LNCAP (cell line): Measurements from ENCODE around the gene LYZL6.

Experiments
- TF ChIP-seq, protein P1 (sequence below): fragments of 450-650 bp; IDR thresholded peaks from 2 replicates; pipeline ENCODE4 v1.5.1; 2017; ENCODE audit warnings: mild to moderate bottlenecking

LYZL6 gene

GRCh38 chr17:35923609-35924114, 19.9 kb downstream of the LYZL6 start:
- TF ChIP-seq, protein P1, sequence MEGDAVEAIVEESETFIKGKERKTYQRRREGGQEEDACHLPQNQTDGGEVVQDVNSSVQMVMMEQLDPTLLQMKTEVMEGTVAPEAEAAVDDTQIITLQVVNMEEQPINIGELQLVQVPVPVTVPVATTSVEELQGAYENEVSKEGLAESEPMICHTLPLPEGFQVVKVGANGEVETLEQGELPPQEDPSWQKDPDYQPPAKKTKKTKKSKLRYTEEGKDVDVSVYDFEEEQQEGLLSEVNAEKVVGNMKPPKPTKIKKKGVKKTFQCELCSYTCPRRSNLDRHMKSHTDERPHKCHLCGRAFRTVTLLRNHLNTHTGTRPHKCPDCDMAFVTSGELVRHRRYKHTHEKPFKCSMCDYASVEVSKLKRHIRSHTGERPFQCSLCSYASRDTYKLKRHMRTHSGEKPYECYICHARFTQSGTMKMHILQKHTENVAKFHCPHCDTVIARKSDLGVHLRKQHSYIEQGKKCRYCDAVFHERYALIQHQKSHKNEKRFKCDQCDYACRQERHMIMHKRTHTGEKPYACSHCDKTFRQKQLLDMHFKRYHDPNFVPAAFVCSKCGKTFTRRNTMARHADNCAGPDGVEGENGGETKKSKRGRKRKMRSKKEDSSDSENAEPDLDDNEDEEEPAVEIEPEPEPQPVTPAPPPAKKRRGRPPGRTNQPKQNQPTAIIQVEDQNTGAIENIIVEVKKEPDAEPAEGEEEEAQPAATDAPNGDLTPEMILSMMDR = no peak

GRCh38 chr17:35920229-35920628, 23.3 kb downstream of the LYZL6 start:
- TF ChIP-seq, protein P1 = no peak

- TF ChIP-seq, protein P1 = no peak
Observed at GRCh38 chr17:35918665-35919064, 24.8 kb downstream of the LYZL6 start.

- TF ChIP-seq, protein P1 = no peak
Observed at GRCh38 chr17:35917519-35918213, 25.8 kb downstream of the LYZL6 start.

DNA sequence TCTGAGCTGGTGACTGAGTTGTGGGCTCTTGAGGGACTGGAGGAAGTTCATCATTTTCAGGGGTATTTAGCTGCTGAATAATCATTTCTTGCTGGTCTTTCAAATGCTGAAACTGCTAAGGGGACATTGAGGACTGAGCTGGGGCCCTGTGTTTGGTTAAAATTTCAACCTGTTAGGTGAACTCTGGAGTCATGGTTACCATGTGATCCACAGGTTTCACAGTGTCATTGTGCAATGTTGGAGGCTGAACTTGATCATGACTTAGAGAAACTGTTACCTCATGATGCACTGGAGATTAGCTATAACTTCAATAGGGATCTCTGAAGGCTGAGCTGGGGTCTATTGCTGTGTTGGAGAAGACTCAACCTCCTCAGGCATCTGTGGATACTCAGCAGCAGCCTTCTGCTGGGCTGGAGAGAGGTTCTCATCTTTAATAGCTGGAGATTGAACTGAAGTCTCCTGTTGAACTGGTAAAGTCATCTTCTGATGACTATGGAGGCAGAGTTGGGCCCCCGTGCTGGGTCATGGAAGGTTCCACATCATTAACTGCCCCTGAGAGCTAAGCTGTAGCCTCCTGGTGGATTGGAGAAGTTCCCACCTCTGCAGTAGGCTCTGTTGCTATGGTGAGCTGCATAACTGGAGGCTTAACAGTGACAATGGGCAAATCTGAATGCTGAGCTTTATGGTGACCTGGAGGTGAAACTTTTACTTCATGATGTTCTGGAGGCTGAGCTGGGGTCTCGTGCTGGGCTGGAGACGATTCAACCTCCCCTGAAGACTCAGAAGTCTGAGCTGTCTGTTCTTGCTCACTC, 28.2 kb downstream of the LYZL6 start:
- TF ChIP-seq, protein P1 = no peak

DNA sequence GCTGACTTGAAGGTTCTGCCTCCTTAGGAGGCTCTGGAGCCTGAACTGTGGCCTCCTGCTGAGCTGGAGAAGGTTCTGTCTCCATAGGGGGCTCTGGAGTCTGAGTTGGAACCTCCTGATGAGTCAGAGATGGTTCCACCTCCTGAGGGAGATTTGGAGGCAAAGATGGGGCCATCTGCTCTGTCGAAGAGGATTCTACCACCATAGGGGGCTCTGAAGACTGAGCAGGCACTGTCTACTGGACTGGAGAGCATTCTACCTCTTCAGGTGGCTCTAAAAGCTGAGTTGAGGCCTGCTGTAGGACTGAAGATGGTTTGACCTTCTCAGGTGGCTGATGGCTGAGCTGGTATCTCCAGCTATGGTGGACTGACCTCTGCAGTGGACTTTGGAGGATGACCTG, 29.2 kb downstream of the LYZL6 start:
- TF ChIP-seq, protein P1 = no peak

DNA sequence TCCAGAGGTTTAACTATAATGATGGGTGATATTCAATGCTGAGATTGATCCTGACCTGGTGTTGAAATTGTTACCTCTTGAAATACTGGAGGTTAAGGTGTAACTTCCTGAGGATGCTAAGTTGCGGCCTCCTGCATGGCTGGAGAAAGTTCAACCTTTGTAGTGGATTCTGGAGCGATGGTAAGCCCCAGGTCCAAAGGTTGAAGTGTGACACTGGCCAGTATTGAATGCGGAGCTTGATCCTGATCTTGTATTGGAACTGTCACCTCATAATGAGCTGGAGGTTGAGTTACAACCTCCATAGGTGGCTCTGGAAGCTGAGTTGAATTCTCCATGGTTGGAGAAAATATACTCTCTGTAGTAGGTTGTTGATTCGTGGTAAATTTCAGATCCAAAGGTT, 29.9 kb downstream of the LYZL6 start:
- TF ChIP-seq, protein P1 = no peak
